HepG2 (cell line): ENCODE results near the gene MYO1E. TPM values are rescaled to one million over a fixed set of nuclear protein-coding genes. Genes with fewer than 3 reads are reported as not detected.

Source experiments
- ERF ChIP-seq: IDR thresholded peaks from 2 replicates; pipeline ENCODE4 v1.6.1; 2018; ENCODE audit warnings: missing biosample characterization, missing genetic modification reagents
- ETV5 ChIP-seq: IDR thresholded peaks from 2 replicates; pipeline ENCODE4 v1.6.1; 2018; ENCODE audit warnings: missing biosample characterization, missing genetic modification reagents, inconsistent platforms, borderline replicate concordance
- FOSL2 ChIP-seq: sonication (generic); formaldehyde crosslinking; IDR thresholded peaks from 2 replicates; pipeline ENCODE4 v1.4.0; 2020; ENCODE audit warnings: missing genetic modification reagents
- GATAD2A ChIP-seq: IDR thresholded peaks from 2 replicates; pipeline ENCODE4 v1.6.1; 2016
- HMG20A ChIP-seq: IDR thresholded peaks from 2 replicates; pipeline ENCODE4 v1.6.1; 2016; ENCODE audit warnings: borderline replicate concordance
- MED1 ChIP-seq: sonication (generic); formaldehyde crosslinking; IDR thresholded peaks from 2 replicates; pipeline ENCODE4 v1.4.0; 2020; ENCODE audit warnings: missing genetic modification reagents
- SAP130 ChIP-seq: IDR thresholded peaks from 2 replicates; pipeline ENCODE4 v1.6.1; 2016; ENCODE audit warnings: low read depth
- SOX5 ChIP-seq: IDR thresholded peaks from 2 replicates; pipeline ENCODE4 v1.6.1; 2016; ENCODE audit warnings: borderline replicate concordance
- SOX6 ChIP-seq, 2 experiments: fragments of 450-650 bp in 1 of 2; sonication (generic) in 1 of 2; formaldehyde crosslinking in 1 of 2; IDR thresholded peaks; 2 replicates each; pipeline versions ENCODE4 v1.4.0 to v1.6.1; 2017 to 2020; ENCODE audit warnings: antibody characterized with exemption in 1 of 2, mild to moderate bottlenecking in 1 of 2, missing genetic modification reagents in 1 of 2
- TEAD3 ChIP-seq: optimal IDR thresholded peaks from 2 replicates; pipeline ENCODE3; 2016; ENCODE audit warnings: borderline replicate concordance
- ZNF124 ChIP-seq: sonication (generic); formaldehyde crosslinking; IDR thresholded peaks from 2 replicates; pipeline ENCODE4 v1.4.0; 2020; ENCODE audit warnings: missing genetic modification reagents
- polyA plus RNA-seq, 8 experiments: library from polyadenylated mRNA; depleted of rRNA in 3 of 8; stranded (reverse) in 7 of 8; unstranded in 1 of 8; fragments of >200 nt; fragmentation: Illumina TruSeq in 4 of 8; extraction: Trizol in 4 of 8; gene quantifications; 2 replicates each; pipeline versions ENCODE4 v1.2.1 to v1.2.3, GENCODE V29; 2011 to 2016; ENCODE audit warnings: low read depth in 4 of 8, missing spikeins in 1 of 8, mixed read lengths in 1 of 8; ENCODE audit not compliant: insufficient read depth in 1 of 8
- total RNA-seq, 5 experiments: library from RNA; depleted of rRNA; stranded (reverse); fragments of >200 nt; fragmentation: Illumina TruSeq; extraction: Trizol; gene quantifications; 2 replicates each; pipeline ENCODE4 v1.2.3, GENCODE V29; 2016; ENCODE audit warnings: low read depth in 1 of 5
- TF ChIP-seq, protein P1 (sequence below): sonication (generic); formaldehyde crosslinking; IDR thresholded peaks from 2 replicates; pipeline ENCODE4 v1.5.1; 2020; ENCODE audit warnings: mild to moderate bottlenecking, moderate library complexity, missing genetic modification reagents
- TF ChIP-seq, protein P2 (sequence below): sonication (generic); formaldehyde crosslinking; IDR thresholded peaks from 2 replicates; pipeline ENCODE4 v1.4.0; 2020; ENCODE audit warnings: missing genetic modification reagents, mild to moderate bottlenecking, borderline replicate concordance
- TF ChIP-seq, protein P3 (sequence below): IDR thresholded peaks from 2 replicates; pipeline ENCODE4 v1.4.0; 2020; ENCODE audit warnings: mild to moderate bottlenecking, missing genetic modification reagents
- TF ChIP-seq, protein P4 (sequence below): sonication (generic); formaldehyde crosslinking; IDR thresholded peaks from 2 replicates; pipeline ENCODE4 v1.5.1; 2020; ENCODE audit warnings: mild to moderate bottlenecking, missing genetic modification reagents, borderline replicate concordance

Gene MYO1E
- total and polyA plus RNA-seq, 2 of the 13 experiments (the other 11 are each of a cell fraction or from before 2014, with no cell fraction given), result 15.7 to 25.1 TPM

DNA sequence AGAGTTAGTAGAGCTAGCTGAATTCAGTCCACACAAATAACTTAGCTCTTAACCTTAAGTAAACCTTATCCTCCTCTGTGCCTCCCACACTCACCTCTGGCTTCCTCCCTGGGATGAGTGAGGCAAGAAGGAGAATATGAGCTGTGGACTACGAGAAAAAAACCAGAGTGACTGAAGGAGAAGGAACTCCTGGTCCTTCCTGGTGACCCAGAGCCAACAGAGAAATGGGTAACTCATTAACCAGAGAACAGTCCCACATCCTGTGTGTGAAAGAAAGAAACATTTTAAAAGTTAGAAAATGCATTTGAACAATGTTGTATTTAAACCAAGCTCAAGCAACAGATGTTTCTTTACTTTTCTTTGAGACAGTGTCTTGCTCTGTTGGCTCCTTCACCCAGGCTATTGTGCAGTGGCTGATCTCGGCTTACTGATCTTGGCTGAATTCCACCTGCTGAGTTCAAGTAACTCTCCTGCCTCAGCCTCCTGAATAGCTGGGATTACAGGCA, 37.8 kb upstream of the MYO1E start (continued):
- TF ChIP-seq, protein P1, sequence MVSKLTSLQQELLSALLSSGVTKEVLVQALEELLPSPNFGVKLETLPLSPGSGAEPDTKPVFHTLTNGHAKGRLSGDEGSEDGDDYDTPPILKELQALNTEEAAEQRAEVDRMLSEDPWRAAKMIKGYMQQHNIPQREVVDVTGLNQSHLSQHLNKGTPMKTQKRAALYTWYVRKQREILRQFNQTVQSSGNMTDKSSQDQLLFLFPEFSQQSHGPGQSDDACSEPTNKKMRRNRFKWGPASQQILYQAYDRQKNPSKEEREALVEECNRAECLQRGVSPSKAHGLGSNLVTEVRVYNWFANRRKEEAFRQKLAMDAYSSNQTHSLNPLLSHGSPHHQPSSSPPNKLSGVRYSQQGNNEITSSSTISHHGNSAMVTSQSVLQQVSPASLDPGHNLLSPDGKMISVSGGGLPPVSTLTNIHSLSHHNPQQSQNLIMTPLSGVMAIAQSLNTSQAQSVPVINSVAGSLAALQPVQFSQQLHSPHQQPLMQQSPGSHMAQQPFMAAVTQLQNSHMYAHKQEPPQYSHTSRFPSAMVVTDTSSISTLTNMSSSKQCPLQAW (CRISPR knock-in tag), result peak; percentile 60; the same call in 1 of the 2 replicates
- TF ChIP-seq MED1 (CRISPR knock-in tag) (peak; percentile 13; the same call in 1 of the 2 replicates), SOX6 (IDR thresholded peaks at IDR 0.05) (no peak), SOX6 (CRISPR knock-in tag; IDR thresholded peaks at IDR 0.05) (no peak), SAP130 (peak; percentile 38; the same call in 1 of the 2 replicates), ERF (CRISPR knock-in tag) (peak; percentile 18; the same call in 1 of the 2 replicates), ETV5 (CRISPR knock-in tag) (peak; percentile 75; the same call in 1 of the 2 replicates), FOSL2 (CRISPR knock-in tag) (no peak), SOX5 (0 out of 2 replicates have a peak, but pooled peaks have one; percentile 10), HMG20A (CRISPR knock-in tag) (0 out of 2 replicates have a peak, but pooled peaks have one; percentile 20), GATAD2A (0 out of 2 replicates have a peak, but pooled peaks have one; percentile 24), ZNF124 (0 out of 2 replicates have a peak, but pooled peaks have one; percentile 38), TEAD3 (peak; percentile 8)
- TF ChIP-seq, protein P2, sequence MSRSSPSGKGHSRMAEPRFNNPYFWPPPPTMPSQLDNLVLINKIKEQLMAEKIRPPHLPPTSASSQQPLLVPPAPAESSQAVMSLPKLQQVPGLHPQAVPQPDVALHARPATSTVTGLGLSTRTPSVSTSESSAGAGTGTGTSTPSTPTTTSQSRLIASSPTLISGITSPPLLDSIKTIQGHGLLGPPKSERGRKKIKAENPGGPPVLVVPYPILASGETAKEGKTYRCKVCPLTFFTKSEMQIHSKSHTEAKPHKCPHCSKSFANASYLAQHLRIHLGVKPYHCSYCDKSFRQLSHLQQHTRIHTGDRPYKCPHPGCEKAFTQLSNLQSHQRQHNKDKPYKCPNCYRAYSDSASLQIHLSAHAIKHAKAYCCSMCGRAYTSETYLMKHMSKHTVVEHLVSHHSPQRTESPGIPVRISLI, result peak; percentile 79
- TF ChIP-seq, protein P3, sequence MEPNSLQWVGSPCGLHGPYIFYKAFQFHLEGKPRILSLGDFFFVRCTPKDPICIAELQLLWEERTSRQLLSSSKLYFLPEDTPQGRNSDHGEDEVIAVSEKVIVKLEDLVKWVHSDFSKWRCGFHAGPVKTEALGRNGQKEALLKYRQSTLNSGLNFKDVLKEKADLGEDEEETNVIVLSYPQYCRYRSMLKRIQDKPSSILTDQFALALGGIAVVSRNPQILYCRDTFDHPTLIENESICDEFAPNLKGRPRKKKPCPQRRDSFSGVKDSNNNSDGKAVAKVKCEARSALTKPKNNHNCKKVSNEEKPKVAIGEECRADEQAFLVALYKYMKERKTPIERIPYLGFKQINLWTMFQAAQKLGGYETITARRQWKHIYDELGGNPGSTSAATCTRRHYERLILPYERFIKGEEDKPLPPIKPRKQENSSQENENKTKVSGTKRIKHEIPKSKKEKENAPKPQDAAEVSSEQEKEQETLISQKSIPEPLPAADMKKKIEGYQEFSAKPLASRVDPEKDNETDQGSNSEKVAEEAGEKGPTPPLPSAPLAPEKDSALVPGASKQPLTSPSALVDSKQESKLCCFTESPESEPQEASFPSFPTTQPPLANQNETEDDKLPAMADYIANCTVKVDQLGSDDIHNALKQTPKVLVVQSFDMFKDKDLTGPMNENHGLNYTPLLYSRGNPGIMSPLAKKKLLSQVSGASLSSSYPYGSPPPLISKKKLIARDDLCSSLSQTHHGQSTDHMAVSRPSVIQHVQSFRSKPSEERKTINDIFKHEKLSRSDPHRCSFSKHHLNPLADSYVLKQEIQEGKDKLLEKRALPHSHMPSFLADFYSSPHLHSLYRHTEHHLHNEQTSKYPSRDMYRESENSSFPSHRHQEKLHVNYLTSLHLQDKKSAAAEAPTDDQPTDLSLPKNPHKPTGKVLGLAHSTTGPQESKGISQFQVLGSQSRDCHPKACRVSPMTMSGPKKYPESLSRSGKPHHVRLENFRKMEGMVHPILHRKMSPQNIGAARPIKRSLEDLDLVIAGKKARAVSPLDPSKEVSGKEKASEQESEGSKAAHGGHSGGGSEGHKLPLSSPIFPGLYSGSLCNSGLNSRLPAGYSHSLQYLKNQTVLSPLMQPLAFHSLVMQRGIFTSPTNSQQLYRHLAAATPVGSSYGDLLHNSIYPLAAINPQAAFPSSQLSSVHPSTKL (CRISPR knock-in tag), result peak; percentile 61; the same call in 1 of the 2 replicates
- TF ChIP-seq, protein P4, sequence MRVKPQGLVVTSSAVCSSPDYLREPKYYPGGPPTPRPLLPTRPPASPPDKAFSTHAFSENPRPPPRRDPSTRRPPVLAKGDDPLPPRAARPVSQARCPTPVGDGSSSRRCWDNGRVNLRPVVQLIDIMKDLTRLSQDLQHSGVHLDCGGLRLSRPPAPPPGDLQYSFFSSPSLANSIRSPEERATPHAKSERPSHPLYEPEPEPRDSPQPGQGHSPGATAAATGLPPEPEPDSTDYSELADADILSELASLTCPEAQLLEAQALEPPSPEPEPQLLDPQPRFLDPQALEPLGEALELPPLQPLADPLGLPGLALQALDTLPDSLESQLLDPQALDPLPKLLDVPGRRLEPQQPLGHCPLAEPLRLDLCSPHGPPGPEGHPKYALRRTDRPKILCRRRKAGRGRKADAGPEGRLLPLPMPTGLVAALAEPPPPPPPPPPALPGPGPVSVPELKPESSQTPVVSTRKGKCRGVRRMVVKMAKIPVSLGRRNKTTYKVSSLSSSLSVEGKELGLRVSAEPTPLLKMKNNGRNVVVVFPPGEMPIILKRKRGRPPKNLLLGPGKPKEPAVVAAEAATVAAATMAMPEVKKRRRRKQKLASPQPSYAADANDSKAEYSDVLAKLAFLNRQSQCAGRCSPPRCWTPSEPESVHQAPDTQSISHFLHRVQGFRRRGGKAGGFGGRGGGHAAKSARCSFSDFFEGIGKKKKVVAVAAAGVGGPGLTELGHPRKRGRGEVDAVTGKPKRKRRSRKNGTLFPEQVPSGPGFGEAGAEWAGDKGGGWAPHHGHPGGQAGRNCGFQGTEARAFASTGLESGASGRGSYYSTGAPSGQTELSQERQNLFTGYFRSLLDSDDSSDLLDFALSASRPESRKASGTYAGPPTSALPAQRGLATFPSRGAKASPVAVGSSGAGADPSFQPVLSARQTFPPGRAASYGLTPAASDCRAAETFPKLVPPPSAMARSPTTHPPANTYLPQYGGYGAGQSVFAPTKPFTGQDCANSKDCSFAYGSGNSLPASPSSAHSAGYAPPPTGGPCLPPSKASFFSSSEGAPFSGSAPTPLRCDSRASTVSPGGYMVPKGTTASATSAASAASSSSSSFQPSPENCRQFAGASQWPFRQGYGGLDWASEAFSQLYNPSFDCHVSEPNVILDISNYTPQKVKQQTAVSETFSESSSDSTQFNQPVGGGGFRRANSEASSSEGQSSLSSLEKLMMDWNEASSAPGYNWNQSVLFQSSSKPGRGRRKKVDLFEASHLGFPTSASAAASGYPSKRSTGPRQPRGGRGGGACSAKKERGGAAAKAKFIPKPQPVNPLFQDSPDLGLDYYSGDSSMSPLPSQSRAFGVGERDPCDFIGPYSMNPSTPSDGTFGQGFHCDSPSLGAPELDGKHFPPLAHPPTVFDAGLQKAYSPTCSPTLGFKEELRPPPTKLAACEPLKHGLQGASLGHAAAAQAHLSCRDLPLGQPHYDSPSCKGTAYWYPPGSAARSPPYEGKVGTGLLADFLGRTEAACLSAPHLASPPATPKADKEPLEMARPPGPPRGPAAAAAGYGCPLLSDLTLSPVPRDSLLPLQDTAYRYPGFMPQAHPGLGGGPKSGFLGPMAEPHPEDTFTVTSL (CRISPR knock-in tag), result peak; percentile 48; the same call in 1 of the 2 replicates
